OCI-LY7 (cell line): ENCODE results near the gene KCNK1. TPM values are rescaled to one million over a fixed set of nuclear protein-coding genes. Genes with fewer than 3 reads are reported as not detected.

ENCODE experiments used
- BruUV-seq: library from RNA; stranded (reverse); fragments of 400-500 nt; replicated peaks from 2 replicates; lab custom pipeline; 2021; lab: Mats Ljungman, UMichigan
- CTCF ChIA-PET: fragments of 300-600 bp; sonication (Branson Sonifier 250); formaldehyde crosslinking; loops from one replicate; lab custom pipeline; 2022; ENCODE audit warnings: antibody characterized with exemption; ENCODE audit not compliant: unreplicated experiment; lab: Charles Lee
- POLR2A ChIA-PET: fragments of 300-600 bp; sonication (Branson Sonifier 250); formaldehyde crosslinking; loops from one replicate; lab custom pipeline; 2022; ENCODE audit warnings: antibody characterized with exemption; lab: Charles Lee
- DNase-seq: peaks from one replicate; pipeline ENCODE4 v3.0.0-alpha.2; 2015; ENCODE audit warnings: low spot score
- H2AFZ ChIP-seq: fragments of 200-600 bp; sonication (generic), shearing (Covaris generic); 2 replicates; pipeline ENCODE4 v1.6.1; 2014; ENCODE audit warnings: mild to moderate bottlenecking, antibody characterized with exemption, low read length, moderate library complexity
- H3K27ac ChIP-seq: fragments of 200-600 bp; sonication (generic); 2 replicates; pipeline ENCODE4 v1.5.1; 2014; ENCODE audit warnings: mixed run types, low read depth, mild to moderate bottlenecking, moderate library complexity, low read length, inconsistent platforms; ENCODE audit not compliant: poor library complexity, severe bottlenecking
- H3K36me3 ChIP-seq: fragments of 200-600 bp; sonication (generic); 2 replicates; pipeline ENCODE4 v1.6.1; 2014; ENCODE audit warnings: mild to moderate bottlenecking, antibody characterized with exemption, low read length, moderate library complexity, mixed read lengths; ENCODE audit not compliant: insufficient read depth
- H3K4me1 ChIP-seq: fragments of 200-600 bp; sonication (generic); 2 replicates; pipeline ENCODE4 v1.5.1; 2014; ENCODE audit warnings: mild to moderate bottlenecking, low read length; ENCODE audit not compliant: insufficient read depth, poor library complexity, severe bottlenecking
- H3K4me2 ChIP-seq: fragments of 200-600 bp; sonication (generic); 2 replicates; pipeline ENCODE4 v1.6.1; 2014; ENCODE audit warnings: mild to moderate bottlenecking, low read length
- H3K4me3 ChIP-seq: fragments of 200-600 bp; sonication (generic); 2 replicates; pipeline ENCODE4 v1.5.1; 2014; ENCODE audit warnings: mild to moderate bottlenecking, low read depth, low read length; ENCODE audit not compliant: poor library complexity, severe bottlenecking
- H3K79me2 ChIP-seq: fragments of 200-600 bp; sonication (generic); 2 replicates; pipeline ENCODE4 v1.6.1; 2016; ENCODE audit warnings: low read depth, mild to moderate bottlenecking, low read length, moderate library complexity, mixed read lengths; ENCODE audit not compliant: insufficient read depth
- H3K9me2 ChIP-seq: fragments of 200-600 bp; sonication (generic); 2 replicates; pipeline ENCODE4 v1.6.1; 2016; ENCODE audit warnings: mild to moderate bottlenecking, low read length, mixed read lengths; ENCODE audit not compliant: insufficient read depth
- H3K9me3 ChIP-seq: fragments of 200-600 bp; sonication (generic); 2 replicates; pipeline ENCODE4 v1.6.1; 2014; ENCODE audit warnings: mild to moderate bottlenecking, mixed run types, low read length, mixed read lengths
- H4K20me1 ChIP-seq: fragments of 200-600 bp; sonication (generic); 2 replicates; pipeline ENCODE4 v1.6.1; 2014; ENCODE audit warnings: mild to moderate bottlenecking, antibody characterized with exemption, low read length, moderate library complexity, mixed read lengths; ENCODE audit not compliant: insufficient read depth
- CTCF ChIP-seq: fragments of 200-600 bp; sonication (generic); conservative IDR thresholded peaks from 2 replicates; pipeline ENCODE4 v1.5.1; 2014; ENCODE audit warnings: mild to moderate bottlenecking, antibody characterized with exemption, low read length, moderate library complexity, mixed read lengths
- EZH2phosphoT487 ChIP-seq: fragments of 200-600 bp; sonication (generic); IDR thresholded peaks from 2 replicates; pipeline ENCODE4 v1.6.1; 2018; ENCODE audit warnings: low read depth, borderline replicate concordance, mild to moderate bottlenecking, mixed run types, antibody characterized with exemption, low read length, moderate library complexity, mixed read lengths
- intact Hi-C: fragments of 100-400 bp; cut with micrococcal nuclease; formaldehyde crosslinking; loops from one replicate; pipeline ENCODE4 v1.10.0; 2022; ENCODE audit not compliant: unreplicated experiment
- total RNA-seq, 2 experiments: library from RNA; depleted of rRNA in 1 of 2; stranded (reverse); fragments of >200 nt in 1 of 2; shearing (Covaris generic) in 1 of 2; gene quantifications; 2 replicates each; pipeline ENCODE4 v1.2.3, GENCODE V29; 2014 to 2022

The KCNK1 gene
- total RNA-seq, 2 experiments from 2014 or later, result not detected

GRCh38 chr1:233629305-233629935, 15.5 kb downstream of the KCNK1 start:
- Histone ChIP-seq H3K4me1 (no peaks in the 10 kb centered on the region), H3K4me3 (no peak overlapping the region), H2AFZ (no peak overlapping the region), H3K79me2 (no peaks in the 10 kb centered on the region), H3K27ac (no peak overlapping the region), H3K36me3 (no peaks in the 10 kb centered on the region), H3K4me2 (no peak overlapping the region), H4K20me1 (no peaks in the 10 kb centered on the region), H3K9me3 (no peaks in the 10 kb centered on the region), H3K9me2 (no peaks in the 10 kb centered on the region)
- POLR2A ChIA-PET, result no interaction called here
- CTCF ChIA-PET, result no interaction called here
- no peak for DNase-seq
- TF ChIP-seq EZH2phosphoT487, result no peak
- no peak for TF ChIP-seq CTCF
- intact Hi-C loops, result no loop called here
- no TSS peak for BruUV-seq

GRCh38 chr1:233631810-233632405, 18.0 kb downstream of the KCNK1 start:
- Histone ChIP-seq H4K20me1 (no peaks in the 10 kb centered on the region), H2AFZ (no peak overlapping the region), H3K4me1 (no peaks in the 10 kb centered on the region), H3K4me3 (no peak overlapping the region), H3K27ac (no peak overlapping the region), H3K9me3 (no peaks in the 10 kb centered on the region), H3K9me2 (no peaks in the 10 kb centered on the region), H3K36me3 (no peaks in the 10 kb centered on the region), H3K79me2 (no peaks in the 10 kb centered on the region), H3K4me2 (no peak overlapping the region)
- no peak for TF ChIP-seq EZH2phosphoT487
- TF ChIP-seq CTCF, result no peak
- ChIA-PET CTCF (no interaction called here), POLR2A (no interaction called here)
- no TSS peak for BruUV-seq
- DNase-seq, result no peak
- intact Hi-C loops, result no loop called here

GRCh38 chr1:233632436-233632835, 18.5 kb downstream of the KCNK1 start:
- no peaks in the 10 kb centered on the region for H3K4me1 ChIP-seq
- no peaks in the 10 kb centered on the region for H4K20me1 ChIP-seq
- no peak for TF ChIP-seq EZH2phosphoT487
- TF ChIP-seq CTCF, result no peak
- H3K9me2 ChIP-seq, result no peaks in the 10 kb centered on the region
- DNase-seq, result no peak
- no peak overlapping the region for H3K4me3 ChIP-seq
- H3K36me3 ChIP-seq, result no peaks in the 10 kb centered on the region
- H3K9me3 ChIP-seq, result no peaks in the 10 kb centered on the region
- H2AFZ ChIP-seq, result no peak overlapping the region
- CTCF ChIA-PET, result no interaction called here
- no peak overlapping the region for H3K27ac ChIP-seq
- POLR2A ChIA-PET, result interaction anchor here (0.6 kb wide), 1 partner anchor 73 kb away, joined by 5 read pairs; no protein-coding TSS in a partner anchor
- no peak overlapping the region for H3K4me2 ChIP-seq
- BruUV-seq, result no TSS peak
- no peaks in the 10 kb centered on the region for H3K79me2 ChIP-seq
- intact Hi-C loops, result no loop called here
